Measurements from ENCODE around the gene METTL26.

Gene METTL26

DNA sequence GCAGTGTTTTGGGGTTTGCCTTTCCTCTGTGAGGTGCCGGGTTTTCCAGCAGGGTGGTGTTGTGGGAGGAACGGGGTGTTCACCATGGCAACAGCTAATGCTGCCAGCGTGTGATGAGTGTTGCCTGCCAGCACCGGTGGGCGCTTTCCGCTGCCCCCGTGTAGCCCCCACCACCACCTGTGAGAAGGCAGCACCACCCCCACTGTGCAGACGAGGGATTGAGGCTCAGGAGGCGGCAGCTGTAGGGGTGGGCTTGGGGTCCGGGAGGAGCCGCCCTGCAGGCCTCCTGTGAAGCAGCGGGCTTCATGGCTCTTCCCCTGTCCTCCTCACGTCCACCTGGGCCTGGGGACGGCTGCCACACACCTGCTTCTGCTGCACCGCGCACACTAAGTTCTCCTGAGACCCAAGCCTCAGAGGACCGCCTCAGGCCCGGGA, 41.0 kb downstream of the METTL26 start:
- no peak for DNase-seq

DNA sequence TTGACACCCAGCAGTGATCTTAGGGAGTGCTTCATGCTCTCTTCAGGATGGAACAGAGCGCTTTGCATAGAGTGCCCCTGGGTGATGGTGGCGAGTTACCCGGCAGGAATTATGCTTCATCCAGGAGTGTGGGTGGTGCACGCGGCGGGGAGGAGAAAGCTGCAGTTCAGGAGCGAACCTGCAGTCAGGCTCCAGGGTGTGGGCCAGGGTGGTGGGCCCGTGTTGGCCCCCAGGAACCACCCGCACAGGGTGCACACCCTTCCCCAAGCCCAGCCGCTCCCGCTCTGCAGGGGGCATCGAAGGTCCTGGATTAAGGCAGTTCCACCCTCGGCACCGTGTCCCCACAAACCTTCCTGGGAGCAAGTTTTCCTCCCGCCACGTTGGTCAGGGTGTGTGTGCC, 42.3 kb downstream of the METTL26 start:
- DNase-seq = no peak

DNA sequence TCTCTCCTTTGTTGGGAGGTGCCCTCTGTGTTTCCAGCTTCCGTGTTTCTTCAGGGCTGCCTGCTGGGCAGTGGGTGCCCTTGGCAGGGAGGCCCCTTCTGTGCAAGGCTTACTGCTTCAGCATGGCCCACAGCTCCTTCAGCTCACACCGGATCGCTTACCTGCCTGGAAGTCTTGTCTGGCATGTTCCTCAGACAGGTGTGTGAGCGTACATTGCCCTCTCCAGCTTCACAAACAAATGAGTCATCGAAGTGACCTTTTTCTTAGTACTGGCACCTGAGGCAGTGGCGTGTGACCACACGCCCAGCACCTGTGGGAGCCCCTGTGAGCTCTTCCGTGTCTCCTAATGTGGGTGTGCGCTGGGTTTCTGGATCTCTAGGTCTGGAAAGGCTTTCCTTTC, 42.7 kb downstream of the METTL26 start:
- DNase-seq = no peak

DNA sequence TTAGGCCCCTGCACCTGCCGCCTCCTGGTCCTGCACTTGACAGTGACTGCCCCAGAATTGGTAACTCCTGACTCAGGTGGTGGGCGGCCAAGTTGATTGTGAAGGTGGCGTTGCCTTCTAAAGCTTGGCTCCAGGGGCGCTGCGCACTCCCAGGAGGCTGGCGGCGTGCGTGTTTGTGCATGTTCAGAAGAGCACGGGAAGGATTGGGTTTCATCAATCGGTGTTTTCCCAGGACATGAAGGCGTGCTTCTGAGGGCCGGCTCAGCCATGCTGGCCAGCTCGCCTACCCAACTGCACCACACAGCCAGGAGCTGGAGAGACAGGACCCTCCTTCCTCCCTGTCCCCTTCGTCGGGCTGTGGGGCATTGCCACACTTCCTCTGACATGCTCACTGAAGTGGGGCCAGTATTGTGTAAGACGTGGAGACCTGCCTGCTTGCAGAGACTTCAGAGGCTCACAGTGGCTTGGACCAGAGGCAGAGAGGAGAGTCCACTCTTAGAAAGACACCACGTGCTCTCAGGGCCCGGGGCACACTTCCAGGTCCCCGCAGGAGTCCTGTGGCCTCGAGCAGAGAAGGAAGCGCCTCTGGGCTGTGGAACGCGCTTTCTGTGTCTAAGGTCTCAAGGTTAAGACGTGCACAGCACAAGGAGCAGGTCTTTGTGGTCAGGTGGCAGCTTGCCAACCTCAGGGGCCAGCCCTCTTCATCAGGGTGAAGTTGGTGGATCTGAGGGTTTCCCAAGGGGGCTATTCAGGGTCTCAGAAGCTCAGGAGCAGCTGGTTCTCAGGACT, 43.4 kb downstream of the METTL26 start:
- DNase-seq = no peak

DNA sequence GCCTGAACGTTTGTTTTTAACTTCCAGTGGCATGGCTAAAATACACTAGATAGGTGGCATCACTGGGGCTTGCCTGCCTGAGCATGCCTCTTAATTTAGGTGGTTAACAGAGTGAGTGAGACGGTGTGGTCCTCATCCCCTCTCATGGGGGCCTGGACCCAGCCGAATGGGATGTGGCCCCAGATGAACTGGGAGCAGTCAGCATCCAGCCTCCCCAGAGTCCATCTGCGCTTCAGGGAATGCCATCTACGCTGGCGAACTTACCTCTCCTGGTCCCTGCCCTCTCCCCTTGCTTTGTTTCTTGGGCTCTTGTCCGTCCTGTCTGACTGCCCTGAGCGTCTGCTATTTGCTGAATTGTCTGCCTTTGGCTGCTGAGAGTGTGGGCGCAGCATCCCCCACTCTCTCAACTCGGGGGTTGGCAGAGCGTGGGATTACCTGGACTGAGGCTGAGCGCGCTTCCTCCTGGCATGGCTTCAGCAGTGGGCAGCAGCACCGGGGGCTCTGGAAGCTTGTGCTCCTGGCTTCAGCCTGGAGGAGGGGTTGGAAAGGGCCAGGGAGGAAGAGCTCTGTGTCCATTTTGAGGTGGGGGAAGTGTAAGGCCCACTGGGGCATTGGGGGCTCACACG, 44.1 kb downstream of the METTL26 start:
- no peak for DNase-seq

DNA sequence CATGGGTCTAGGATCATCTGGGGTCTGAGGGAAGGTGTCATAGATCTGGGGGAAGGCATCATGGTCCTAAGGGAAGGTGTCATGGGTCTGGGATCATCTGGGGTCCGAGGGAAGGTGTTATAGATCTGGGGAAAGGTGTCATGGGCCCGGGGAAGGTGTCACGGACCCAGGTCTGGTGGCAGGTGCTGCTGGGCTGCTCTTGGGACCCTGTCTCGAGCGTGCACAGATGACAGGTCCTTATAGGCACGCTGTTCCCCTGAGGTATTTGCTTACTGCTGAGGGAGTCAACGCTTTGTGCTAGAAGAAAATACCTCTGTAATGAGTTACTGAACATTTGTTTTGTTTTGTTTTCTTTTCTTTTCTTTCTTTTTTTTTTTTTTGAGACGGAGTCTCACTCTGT, 44.9 kb downstream of the METTL26 start:
- no peak for DNase-seq

DNA sequence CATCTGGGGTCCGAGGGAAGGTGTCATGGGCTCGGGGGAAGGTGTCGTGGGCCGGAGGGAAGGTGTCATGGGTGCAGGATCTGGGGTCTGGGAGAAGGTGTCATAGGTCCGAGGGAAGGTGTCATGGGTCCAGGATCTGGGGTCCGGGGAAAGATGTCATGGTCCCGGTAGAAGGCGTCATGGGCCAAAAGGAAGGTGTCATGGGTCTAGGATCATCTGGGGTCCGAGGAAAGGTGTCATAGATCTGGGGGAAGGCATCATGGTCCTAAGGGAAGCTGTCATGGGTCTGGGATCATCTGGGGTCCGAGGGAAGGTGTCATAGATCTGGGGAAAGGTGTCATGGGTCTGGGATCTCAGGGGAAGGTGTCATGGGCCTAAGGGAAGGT, 45.3 kb downstream of the METTL26 start:
- DNase-seq = no peak

DNA sequence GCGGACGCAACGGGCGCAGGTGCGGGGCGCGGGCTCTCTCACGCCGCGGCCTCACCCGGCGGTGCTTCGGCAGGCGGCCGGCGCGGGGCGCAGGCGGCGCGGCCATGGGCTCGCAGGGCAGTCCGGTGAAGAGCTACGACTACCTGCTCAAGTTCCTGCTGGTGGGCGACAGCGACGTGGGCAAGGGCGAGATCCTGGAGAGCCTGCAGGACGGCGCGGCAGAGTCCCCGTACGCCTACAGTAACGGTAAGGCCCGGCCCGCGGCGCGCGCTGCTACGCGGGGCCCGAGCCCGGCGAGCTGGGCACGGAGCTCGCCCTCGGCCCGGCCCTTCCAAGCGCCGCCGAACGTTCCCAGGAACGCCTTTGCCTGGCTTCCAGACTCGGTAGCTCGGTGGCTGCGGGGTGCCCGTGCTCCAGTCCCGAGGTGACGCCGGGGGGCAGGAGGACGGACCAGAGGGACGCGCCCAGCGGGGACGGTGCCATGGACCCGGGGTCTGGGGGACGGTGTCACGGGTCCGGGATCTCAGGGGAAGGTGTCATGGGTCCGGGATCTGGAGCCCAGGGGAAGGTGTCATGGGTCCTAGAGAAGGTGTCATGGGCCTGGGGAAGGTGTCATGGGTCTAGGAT, 45.8 kb downstream of the METTL26 start:
- no peak for DNase-seq

DNA sequence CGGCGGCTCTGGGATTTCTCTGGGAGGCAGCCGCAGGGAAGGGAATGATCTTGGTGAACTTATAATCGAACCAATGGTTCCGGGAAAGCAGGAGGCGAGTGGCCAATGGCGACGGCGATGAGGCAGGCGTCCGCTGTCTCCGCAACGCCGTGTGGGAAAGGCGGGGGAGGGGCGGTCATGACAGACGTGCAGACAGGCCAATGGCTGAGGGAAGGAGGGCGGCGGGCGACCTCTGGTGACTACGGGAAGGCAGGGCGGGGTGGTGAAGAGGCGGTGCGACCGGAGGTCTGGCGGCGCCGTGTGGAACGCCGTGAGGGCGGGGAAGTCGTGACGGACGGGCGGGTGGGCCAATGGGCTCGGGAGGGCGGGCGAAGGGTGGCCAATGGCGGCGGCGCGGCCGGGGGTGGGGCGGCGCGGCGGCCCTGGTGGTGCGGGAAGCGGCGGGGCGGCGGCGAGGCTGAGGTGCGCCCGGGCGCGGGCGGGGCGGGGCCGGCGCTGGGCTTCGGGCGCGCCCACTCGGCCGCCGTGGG, 46.4 kb downstream of the METTL26 start, which contains the start of gene RAB40C:
TSS of gene RAB40C (plus strand) at position 409 of the 530 bp plus-strand sequence. CDS start 226 bp downstream, outside the sequence.
- peak; percentile 97 for DNase-seq

DNA sequence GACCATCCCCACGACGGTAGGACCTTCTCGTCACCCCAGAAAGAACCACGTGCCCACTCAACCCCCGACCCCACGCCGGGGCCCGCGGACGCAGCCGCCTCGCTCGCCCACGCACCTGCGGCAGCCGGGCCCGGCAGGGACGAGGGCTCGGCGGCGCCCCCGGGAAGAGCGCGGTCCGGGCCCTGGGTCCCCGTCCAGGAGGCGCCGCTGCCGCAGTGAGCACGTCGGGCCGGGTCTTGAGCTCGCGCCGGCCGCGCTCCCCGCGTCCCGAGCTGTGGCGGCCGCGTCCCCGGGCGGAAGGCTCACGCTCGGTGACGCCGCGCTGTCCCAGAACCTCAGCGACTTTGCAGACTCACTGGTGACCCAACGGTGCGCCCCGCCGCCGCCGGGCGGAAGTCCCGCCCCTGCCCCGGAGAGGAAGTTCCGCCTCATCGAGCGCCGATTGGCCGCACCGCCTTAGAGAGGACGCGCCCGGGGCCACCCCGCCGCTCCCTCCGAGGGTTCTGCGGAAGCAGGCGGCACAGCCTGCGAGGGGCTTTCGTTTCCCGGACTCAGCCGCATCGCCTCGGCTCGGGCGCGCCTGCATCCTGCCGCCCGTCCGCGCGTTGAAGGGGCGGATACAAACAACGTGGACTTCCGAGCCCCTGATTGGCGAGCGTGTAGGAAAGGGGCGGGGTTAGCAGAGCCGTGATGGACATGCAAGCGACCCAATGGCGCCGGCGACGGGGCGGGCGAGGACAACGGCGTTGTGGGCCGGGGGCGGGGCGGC, 47.0 kb downstream of the METTL26 start:
- DNase-seq = peak; percentile 97

DNA sequence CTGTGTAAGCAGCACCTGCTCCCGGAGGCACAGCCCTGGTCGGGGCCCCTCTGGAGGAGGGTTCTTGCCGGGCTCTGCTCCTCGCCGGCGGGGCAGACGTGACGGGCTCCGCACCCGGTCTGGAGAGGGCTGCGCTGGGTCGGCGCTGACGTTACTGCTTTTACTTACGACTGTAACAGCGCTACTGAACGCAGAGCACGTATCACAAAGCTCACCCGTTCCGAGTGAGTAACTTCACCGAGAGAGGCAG, 47.5 kb downstream of the METTL26 start:
- DNase-seq = peak; percentile 44

DNA sequence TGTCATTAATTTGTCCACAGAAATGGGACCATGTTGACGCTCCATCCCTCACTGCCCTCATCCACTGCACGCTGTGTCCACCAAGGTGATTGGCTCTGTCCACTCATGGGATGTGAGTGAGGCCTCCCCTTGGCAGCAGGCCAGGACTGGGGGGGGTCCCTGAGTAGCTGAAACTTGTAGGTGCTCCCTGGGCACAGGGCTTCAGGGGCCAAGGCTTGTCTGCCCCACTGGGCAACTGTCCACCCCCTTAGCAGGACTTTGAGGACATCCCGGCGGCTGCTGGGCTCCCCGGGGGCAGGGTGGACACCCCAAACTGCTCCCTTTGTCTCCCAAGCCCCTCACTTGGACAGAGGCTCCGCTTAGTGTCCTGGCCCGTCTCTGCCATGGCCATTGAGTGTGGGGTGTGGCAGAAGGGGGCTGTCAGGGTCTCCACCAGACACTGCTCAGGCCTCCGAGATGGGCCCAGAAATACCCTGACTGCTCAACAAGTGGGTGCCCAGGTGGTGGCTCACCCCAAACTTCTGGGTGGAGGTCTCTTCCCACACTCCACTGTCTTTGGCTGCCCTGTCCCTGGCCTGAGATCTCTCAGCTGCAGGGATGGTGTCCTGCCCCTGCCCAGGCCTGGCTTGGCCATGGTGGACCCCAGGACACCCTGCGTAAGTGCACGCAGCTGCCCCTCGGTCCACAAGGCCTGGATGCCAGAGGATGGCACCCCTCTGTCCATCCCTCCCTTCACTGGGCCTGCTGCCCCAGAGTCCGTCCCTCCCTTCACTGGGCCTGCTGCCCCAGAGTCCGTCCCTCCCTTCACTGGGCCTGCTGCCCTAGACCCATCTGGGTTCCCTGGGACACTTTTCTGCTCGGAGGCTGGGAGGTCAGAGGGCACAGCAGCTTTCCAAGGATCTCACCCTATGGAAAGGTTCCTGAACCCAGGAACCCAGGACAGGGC, 49.2 kb downstream of the METTL26 start:
- DNase-seq = no peak

DNA sequence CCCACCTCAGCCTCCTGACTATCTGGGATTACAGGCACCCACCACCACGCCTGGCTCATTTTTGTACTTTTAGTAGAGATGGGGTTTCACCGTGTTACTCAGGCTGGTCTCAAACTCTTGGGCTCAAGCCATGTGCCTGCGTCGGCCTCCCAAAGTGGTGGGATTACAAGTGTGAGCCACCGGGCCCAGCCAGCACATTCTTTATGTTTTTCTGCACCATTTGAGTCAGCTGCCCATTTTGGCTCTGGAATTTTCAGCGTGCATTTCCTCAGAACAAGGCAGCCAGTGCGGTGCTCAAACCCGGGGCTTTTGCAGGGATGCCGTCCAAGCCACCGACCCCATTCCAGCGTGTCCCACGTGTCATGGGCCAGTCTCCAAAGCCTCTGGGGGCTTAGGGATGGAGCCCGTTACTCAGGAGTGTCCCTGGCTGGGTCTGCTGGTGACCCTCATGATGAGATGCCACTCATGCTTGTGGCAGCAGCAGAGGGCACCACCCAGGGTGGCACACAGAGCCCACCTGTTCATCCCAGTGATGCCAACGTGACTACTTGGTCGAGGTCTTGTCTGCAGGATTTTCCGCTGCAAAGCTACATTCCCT, 50.0 kb downstream of the METTL26 start:
- no peak for DNase-seq

DNA sequence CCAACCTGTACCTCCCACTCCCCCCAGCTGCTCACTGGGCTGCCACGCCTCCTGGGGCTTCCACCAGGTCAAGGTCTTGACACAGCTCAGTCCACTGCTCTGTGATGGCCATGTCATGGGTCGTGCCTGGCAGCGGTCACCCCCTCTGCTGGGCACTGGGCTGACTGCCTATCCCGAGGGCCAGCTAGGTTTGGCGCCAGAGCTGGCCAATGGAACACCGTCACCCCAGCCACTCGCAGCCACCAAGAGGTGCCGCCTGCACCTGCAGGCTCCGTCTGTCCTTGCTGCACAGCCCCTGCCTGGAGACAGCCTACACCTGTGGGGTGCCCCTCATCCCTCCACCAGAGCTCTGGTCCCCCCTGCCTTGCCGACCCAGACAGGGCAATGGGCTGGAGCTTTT, 50.8 kb downstream of the METTL26 start:
- DNase-seq = no peak
